Dermis microvascular lymphatic vessel endothelial cell (primary cell): Measurements from ENCODE around the gene CCDC68. TPM values are rescaled to one million over a fixed set of nuclear protein-coding genes. Genes with fewer than 3 reads are reported as not detected.
"Not testable (repeated sequence)": the region's sequence is repeated elsewhere in the genome, so short reads cannot be mapped to it uniquely, and the experiment has no call there.

Experiments used
- DNase-seq, 2 donors: peaks; one replicate each; pipeline versions ENCODE4 v3.0.0 to v3.0.0-alpha.2; 2010; ENCODE audit warnings: low read depth in 2 of 2
- total RNA-seq: library from RNA; depleted of rRNA; stranded (reverse); fragments of >200 nt; gene quantifications from 2 replicates; pipeline ENCODE4 v1.2.1, GENCODE V29; 2014

CCDC68 gene
- total RNA-seq, 1 donor from 2014 or later: 0.26 TPM

GRCh38 chr18:54878659-54879358, 80.5 kb downstream of the CCDC68 start:
- DNase-seq: no peak

GRCh38 chr18:54878159-54878622, 81.1 kb downstream of the CCDC68 start:
- no peak for DNase-seq

GRCh38 chr18:54877076-54877475, 82.2 kb downstream of the CCDC68 start:
- no peak for DNase-seq

DNA sequence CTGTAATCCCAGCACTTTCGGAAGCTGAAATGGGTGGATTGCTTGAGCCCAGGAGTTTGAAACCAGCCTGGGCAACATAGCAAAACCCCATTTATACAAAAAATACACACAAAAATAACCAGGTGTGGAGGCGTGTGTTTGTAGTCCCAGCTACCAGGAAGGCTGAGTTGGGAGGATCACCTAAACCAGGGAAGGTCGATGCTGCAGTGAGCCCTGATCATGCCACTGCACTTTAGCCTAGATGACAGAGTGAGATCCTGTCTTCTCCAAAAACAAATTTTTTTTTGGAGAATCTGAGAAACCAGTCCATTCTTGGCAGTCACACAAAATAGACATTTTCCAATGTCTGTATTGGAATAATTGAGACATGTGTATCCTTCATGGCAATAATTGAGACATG, 84.2 kb downstream of the CCDC68 start:
- DNase-seq: no peak

- no peak for DNase-seq
Observed at GRCh38 chr18:54873884-54874255, 85.4 kb downstream of the CCDC68 start.

GRCh38 chr18:54872681-54873080, 86.6 kb downstream of the CCDC68 start:
- no peak for DNase-seq

DNA sequence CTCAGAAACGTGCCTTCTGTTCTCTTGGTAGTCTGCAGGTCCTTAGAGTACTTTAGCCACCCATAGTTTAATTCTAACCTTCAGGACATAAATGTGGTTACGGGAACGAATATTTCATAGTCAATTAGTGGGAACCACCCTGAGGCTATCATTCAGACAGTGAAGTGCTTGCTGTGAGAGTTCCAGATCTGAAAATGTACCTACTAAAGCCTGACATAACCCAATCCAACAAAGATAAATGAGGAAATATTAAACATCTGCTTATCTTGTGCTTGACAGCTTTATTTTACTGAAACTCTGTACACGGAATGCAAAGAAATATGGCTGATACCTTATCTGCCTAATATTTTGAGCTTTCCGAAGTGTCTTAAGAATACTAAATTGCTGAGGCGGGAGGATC, 88.0 kb downstream of the CCDC68 start:
- no peak for DNase-seq

- DNase-seq: no peak
Observed at GRCh38 chr18:54867131-54867530, 92.1 kb downstream of the CCDC68 start.

DNA sequence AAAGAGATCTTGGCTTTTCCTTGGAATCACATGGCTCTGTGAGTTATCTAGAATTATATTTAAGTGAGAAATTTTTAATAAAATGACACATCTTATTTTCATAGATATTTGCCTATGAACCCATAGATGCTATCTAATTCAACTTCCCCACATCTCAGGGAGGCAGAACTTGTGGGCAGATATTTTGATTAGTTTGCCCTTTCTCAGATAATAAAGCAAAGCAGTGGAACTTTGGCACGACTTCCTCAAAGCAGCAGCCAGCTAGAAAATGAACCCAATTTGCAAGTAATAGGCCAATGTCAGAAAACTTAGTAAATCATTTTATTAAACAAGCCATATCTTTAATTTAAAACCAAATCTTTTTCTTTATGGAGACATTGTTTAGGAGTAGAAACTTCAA, 98.3 kb downstream of the CCDC68 start:
- DNase-seq: no peak

DNA sequence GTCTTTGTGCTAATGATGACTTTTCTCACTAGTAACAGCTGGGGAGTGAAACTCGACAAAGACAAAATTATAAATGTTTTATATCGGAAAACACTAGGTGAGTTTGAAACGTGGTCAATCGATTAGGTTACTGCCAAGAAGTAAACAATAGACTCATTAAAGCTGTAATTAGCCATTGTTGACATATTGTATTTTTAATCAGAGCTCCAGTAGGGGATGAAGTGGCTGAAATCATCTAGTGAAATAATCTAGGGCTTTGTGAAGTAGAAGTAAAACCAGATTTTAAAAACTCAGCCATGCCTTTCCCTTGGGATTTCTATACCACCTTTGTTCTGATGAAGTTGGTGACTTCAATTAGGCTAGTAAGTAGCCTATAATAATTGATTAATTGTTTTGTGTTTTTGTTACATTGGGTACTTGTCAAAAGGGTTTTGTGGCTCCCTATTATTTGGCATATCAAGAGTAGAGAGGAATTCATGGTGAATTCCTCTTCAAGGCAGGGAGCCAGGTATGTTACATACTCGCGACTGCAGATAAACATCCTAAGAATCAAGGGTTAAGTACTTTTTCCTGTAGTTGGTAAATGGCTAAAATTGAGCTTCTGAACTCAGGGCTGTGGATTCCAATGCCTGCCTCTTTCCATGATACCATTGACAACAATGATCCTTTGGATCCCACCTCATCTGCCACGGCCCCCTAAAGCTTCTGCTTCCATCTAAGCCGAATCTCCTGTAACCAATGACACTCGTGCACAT, 99.4 kb downstream of the CCDC68 start:
- no peak for DNase-seq

DNA sequence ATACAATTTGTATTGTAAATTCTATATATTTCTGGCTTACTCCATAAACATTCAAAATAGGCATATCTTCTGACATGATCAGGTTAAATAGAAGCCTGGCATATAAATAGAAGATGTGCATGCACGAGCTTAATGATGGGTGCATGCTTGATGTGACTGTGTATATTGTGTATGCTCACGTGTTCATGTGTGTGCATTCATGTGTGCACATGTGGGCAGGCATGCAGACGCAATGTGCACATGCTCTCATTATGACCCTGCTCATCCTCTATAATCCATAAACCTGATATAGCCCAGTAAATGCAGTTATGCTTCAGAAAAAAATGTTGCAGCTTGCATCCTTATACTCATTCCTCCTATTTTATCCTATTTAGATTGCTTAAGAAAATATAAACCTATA, 101.8 kb downstream of the CCDC68 start:
- DNase-seq: no peak

GRCh38 chr18:54856105-54856646, 103.1 kb downstream of the CCDC68 start:
- no peak for DNase-seq

- not testable (repeated sequence) for DNase-seq
Observed at GRCh38 chr18:54855050-54855449, 104.2 kb downstream of the CCDC68 start.

- DNase-seq: no peak
Observed at GRCh38 chr18:54852780-54853675, 106.2 kb downstream of the CCDC68 start.

Other genes with a start within 250 kb of the CCDC68 start
- not detected in 2 replicates for gene RAB27B, start 131.0 kb downstream of the CCDC68 start, total RNA-seq